IMR-90 (cell line): ENCODE results near the gene WIPF2. TPM values are rescaled to one million over a fixed set of nuclear protein-coding genes. Genes with fewer than 3 reads are reported as not detected.
"Not testable (repeated sequence)": the region's sequence is repeated elsewhere in the genome, so short reads cannot be mapped to it uniquely, and the experiment has no call there.

Source experiments
- ATAC-seq: fragments of 200-7000 bp; cut with Tn5 transposase; 2 replicates; pipeline ENCODE4 v1.9.1; 2020; ENCODE audit warnings: low read depth, mild to moderate bottlenecking, moderate library complexity
- BruUV-seq: library from RNA; stranded (reverse); fragments of 400-500 nt; replicated peaks from 2 replicates; lab custom pipeline; 2021; lab: Mats Ljungman, UMichigan
- CTCF ChIA-PET: fragments of 300-600 bp; formaldehyde crosslinking; extraction: SDS; loops from one replicate; lab custom pipeline; 2021; ENCODE audit warnings: antibody characterized with exemption; lab: Yijun Ruan, JAX
- POLR2A ChIA-PET: fragments of 300-600 bp; sonication (Branson Sonifier 250); formaldehyde crosslinking; loops from one replicate; lab custom pipeline; 2022; ENCODE audit warnings: antibody characterized with exemption; ENCODE audit not compliant: unreplicated experiment; lab: Charles Lee
- DNase-seq: peaks from one replicate; pipeline ENCODE4 v3.0.0; 2013
- H2AFZ ChIP-seq: replicated peaks from 2 replicates; pipeline ENCODE3; 2013; ENCODE audit warnings: low read length, mild to moderate bottlenecking; ENCODE audit not compliant: poor library complexity
- H2AK5ac ChIP-seq: 2 replicates; pipeline ENCODE4 v1.6.1; 2013; ENCODE audit warnings: low read depth, low read length, inconsistent platforms
- H2AK9ac ChIP-seq: replicated peaks from 2 replicates; pipeline ENCODE3; 2013; ENCODE audit warnings: mild to moderate bottlenecking, low read depth, low read length, moderate library complexity; ENCODE audit not compliant: poor library complexity
- H2BK120ac ChIP-seq: 2 replicates; pipeline ENCODE4 v1.6.1; 2013; ENCODE audit warnings: low read depth, low read length, inconsistent platforms
- H2BK15ac ChIP-seq: 3 replicates; pipeline ENCODE4 v1.6.1; 2013; ENCODE audit warnings: low read depth, low read length, inconsistent platforms
- H2BK20ac ChIP-seq: 2 replicates; pipeline ENCODE4 v1.6.1; 2013; ENCODE audit warnings: low read depth, mild to moderate bottlenecking, inconsistent platforms, low read length, moderate library complexity
- H2BK5ac ChIP-seq: 2 replicates; pipeline ENCODE4 v1.6.1; 2013; ENCODE audit warnings: mild to moderate bottlenecking, low read depth, low read length, inconsistent platforms; ENCODE audit not compliant: poor library complexity, severe bottlenecking
- H3K14ac ChIP-seq: replicated peaks from 2 replicates; pipeline ENCODE4 v1.6.1; 2013; ENCODE audit warnings: low read depth, low read length, inconsistent platforms
- H3K18ac ChIP-seq: 2 replicates; pipeline ENCODE4 v1.6.1; 2013; ENCODE audit warnings: low read depth, low read length, control low read depth
- H3K23ac ChIP-seq: 2 replicates; pipeline ENCODE4 v1.6.1; 2013; ENCODE audit warnings: low read depth, low read length, inconsistent platforms
- H3K27ac ChIP-seq: 2 replicates; pipeline ENCODE4 v1.5.1; 2013; ENCODE audit warnings: mild to moderate bottlenecking, control low read depth, low read length; ENCODE audit not compliant: insufficient read depth
- H3K27me3 ChIP-seq: 2 replicates; pipeline ENCODE4 v1.6.1; 2013; ENCODE audit warnings: low read length; ENCODE audit not compliant: control insufficient read depth, insufficient read depth
- H3K36me3 ChIP-seq: 2 replicates; pipeline ENCODE4 v1.6.1; 2013; ENCODE audit warnings: low read length, mixed read lengths; ENCODE audit not compliant: control insufficient read depth, insufficient read depth
- H3K4ac ChIP-seq: 2 replicates; pipeline ENCODE4 v1.6.1; 2013; ENCODE audit warnings: low read depth, low read length, inconsistent platforms
- H3K4me1 ChIP-seq: 2 replicates; pipeline ENCODE4 v1.6.1; 2013; ENCODE audit warnings: low read length, mixed read lengths; ENCODE audit not compliant: control insufficient read depth, insufficient read depth
- H3K4me2 ChIP-seq: 2 replicates; pipeline ENCODE4 v1.6.1; 2013; ENCODE audit warnings: low read depth, mild to moderate bottlenecking, control low read depth, low read length, moderate library complexity
- H3K4me3 ChIP-seq: 2 replicates; pipeline ENCODE4 v1.5.1; 2013; ENCODE audit warnings: low read depth, mild to moderate bottlenecking, control low read depth, low read length, moderate library complexity; ENCODE audit not compliant: insufficient read depth
- H3K56ac ChIP-seq: 2 replicates; pipeline ENCODE4 v1.6.1; 2013; ENCODE audit warnings: low read length, inconsistent platforms; ENCODE audit not compliant: insufficient read depth; ENCODE audit errors: extremely low read depth
- H3K79me1 ChIP-seq, 2 experiments: 2 replicates each; pipeline ENCODE4 v1.6.1; 2013; ENCODE audit warnings: low read length in 2 of 2, inconsistent platforms in 1 of 2, low read depth in 1 of 2
- H3K9ac ChIP-seq: 2 replicates; pipeline ENCODE4 v1.6.1; 2013; ENCODE audit warnings: low read depth, low read length, control low read depth
- H3K9me1 ChIP-seq: 2 replicates; pipeline ENCODE4 v1.6.1; 2013; ENCODE audit warnings: low read length, inconsistent platforms; ENCODE audit not compliant: insufficient read depth
- H3K9me3 ChIP-seq: 2 replicates; pipeline ENCODE4 v1.6.1; 2013; ENCODE audit warnings: low read length; ENCODE audit not compliant: control insufficient read depth, insufficient read depth
- H4K20me1 ChIP-seq: 2 replicates; pipeline ENCODE4 v1.6.1; 2013; ENCODE audit warnings: low read length, inconsistent platforms; ENCODE audit not compliant: insufficient read depth
- H4K5ac ChIP-seq: 2 replicates; pipeline ENCODE4 v1.6.1; 2013; ENCODE audit warnings: mild to moderate bottlenecking, low read depth, low read length, control low read depth
- H4K8ac ChIP-seq, 2 experiments: 2 replicates each; pipeline ENCODE4 v1.6.1; 2013; ENCODE audit warnings: low read depth in 2 of 2, low read length in 2 of 2, control low read depth in 1 of 2, inconsistent platforms in 1 of 2
- H4K91ac ChIP-seq: 2 replicates; pipeline ENCODE4 v1.6.1; 2013; ENCODE audit warnings: low read depth, low read length, inconsistent platforms; ENCODE audit not compliant: insufficient read depth
- WGBS, 2 experiments: methylation state at CpG; one replicate each; pipeline versions ENCODE4 v1.1.5 to v1.1.7; 2013; ENCODE audit warnings: missing lambda C conversion rate in 2 of 2; ENCODE audit not compliant: insufficient read length in 1 of 2; ENCODE audit errors: extremely low coverage in 2 of 2; 5-methylcytosine and 5-hydroxymethylcytosine counted together
- dilution Hi-C: fragments of 300-500 bp; cut with HindIII; formaldehyde crosslinking; loops from one replicate; pipeline ENCODE4 v1.14.3; 2018; ENCODE audit warnings: low sequenced_read_pairs; ENCODE audit not compliant: unreplicated experiment
- in situ Hi-C: fragments of 300-500 bp; cut with MboI; formaldehyde crosslinking; loops from 3 replicates; pipeline ENCODE4 v1.14.3; 2019; ENCODE audit warnings: low sequenced_read_pairs, inconsistent platforms, mixed read lengths
- intact Hi-C: fragments of 100-400 bp; cut with micrococcal nuclease; formaldehyde crosslinking; loops from 2 replicates; pipeline ENCODE4 v1.10.0; 2022
- polyA plus RNA-seq, 3 experiments: library from polyadenylated mRNA; depleted of rRNA; stranded (reverse); fragments of >200 nt; gene quantifications; 2 replicates each; pipeline ENCODE4 v1.2.3, GENCODE V29; 2012; ENCODE audit warnings: low replicate concordance in 1 of 3
- total RNA-seq: library from RNA; depleted of rRNA; stranded (reverse); fragments of >200 nt; gene quantifications from 2 replicates; pipeline ENCODE4 v1.2.3, GENCODE V29; 2012
- TF ChIP-seq, protein P1 (sequence below): fragments of 150-350 bp; IDR thresholded peaks from 2 replicates; pipeline ENCODE4 v1.6.1; 2016; ENCODE audit warnings: low read depth, mild to moderate bottlenecking, low read length, moderate library complexity, borderline replicate concordance

The WIPF2 gene
- total and polyA plus RNA-seq, 2 of the 4 experiments (the other 2 are of a cell fraction), result 2.0 to 8.9 TPM

DNA sequence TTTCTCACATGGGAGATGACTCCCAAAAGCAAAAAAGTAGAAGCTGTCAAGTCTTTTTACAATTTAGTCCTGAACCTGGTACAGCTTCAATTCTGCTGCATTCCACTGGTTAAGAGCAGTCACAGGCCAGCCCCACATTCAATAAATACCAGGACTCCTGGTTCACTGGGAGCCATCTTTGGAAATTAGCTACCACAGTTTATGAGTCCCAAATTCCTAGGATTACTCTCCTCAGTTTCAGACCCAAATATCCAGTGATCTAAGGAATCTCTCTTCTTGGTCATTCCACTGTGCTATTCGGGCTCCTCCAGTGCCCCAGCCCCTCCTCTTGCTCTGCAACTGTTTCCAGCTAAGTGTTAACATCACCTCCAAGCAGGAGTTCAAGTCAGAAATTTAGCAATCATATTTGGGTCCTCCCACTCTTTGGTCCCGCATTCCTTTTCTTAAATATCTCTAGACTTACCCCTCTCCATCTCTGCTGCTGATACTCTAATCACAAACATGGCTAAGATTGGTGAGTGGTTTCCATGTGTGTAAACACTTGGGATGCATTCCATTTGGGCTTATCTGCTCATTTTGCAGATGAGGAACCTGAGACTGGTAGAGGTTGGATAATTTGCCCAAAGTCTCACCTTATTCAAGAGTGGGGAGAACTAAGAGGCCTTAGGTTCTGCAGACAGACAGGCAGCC, 9.6 kb upstream of the WIPF2 start (continued):
- TF ChIP-seq, protein P1, sequence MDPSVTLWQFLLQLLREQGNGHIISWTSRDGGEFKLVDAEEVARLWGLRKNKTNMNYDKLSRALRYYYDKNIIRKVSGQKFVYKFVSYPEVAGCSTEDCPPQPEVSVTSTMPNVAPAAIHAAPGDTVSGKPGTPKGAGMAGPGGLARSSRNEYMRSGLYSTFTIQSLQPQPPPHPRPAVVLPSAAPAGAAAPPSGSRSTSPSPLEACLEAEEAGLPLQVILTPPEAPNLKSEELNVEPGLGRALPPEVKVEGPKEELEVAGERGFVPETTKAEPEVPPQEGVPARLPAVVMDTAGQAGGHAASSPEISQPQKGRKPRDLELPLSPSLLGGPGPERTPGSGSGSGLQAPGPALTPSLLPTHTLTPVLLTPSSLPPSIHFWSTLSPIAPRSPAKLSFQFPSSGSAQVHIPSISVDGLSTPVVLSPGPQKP, result no peak

DNA sequence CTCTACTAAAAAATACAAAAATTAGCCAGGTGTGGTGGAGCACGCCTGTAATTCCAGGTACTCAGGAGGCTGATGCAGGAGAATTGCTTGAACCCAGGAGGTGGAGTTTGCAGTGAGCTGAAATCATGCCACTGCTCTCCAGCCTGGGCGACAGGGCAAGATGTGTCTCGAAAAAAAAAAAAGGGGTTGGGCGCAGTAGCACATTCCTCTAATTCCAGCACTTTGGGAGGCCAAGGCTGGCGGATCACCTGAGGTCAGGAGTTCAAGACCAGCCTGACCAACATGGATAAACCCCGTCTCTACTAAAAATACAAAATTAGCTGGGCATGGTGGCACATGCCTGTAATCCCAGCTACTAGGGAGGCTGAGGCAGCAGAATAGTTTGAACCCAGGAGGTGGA, 5.2 kb upstream of the WIPF2 start:
- H3K36me3 ChIP-seq, H3K27me3 ChIP-seq, H4K8ac ChIP-seq, H3K4ac ChIP-seq, H3K9ac ChIP-seq, H2AFZ ChIP-seq, H3K18ac ChIP-seq, H2AK9ac ChIP-seq, POLR2A ChIA-PET, DNase-seq, H4K91ac ChIP-seq, H2BK5ac ChIP-seq, H3K9me3 ChIP-seq, H3K23ac ChIP-seq, H4K20me1 ChIP-seq, BruUV-seq, H3K4me3 ChIP-seq, H3K4me2 ChIP-seq, H4K5ac ChIP-seq, H2BK20ac ChIP-seq, ATAC-seq, H2AK5ac ChIP-seq, H2BK15ac ChIP-seq, H3K27ac ChIP-seq, dilution Hi-C loops, intact Hi-C loops, CTCF ChIA-PET, H3K79me1 ChIP-seq, H3K14ac ChIP-seq, H3K56ac ChIP-seq, H2BK120ac ChIP-seq: not testable (repeated sequence)
- in situ Hi-C loops, result loop anchor here (10.0 kb wide), 1 partner anchor 141 kb away; no protein-coding TSS in a partner anchor
- H3K9me1 ChIP-seq, result peaks cover 16% of the 10 kb centered on the region
- WGBS, 2 experiments, result no CpG with 5 or more reads among the region's 6 CpGs
- H3K4me1 ChIP-seq, result peaks cover 13% of the 10 kb centered on the region
